Stromal cell of bone marrow (primary cell): ENCODE data around the gene MBOAT2.
A peak's percentile ranks its signal among the peaks of the same experiment; 100 is the strongest.
"Not testable (repeated sequence)": the region's sequence is repeated elsewhere in the genome, so short reads cannot be mapped to it uniquely, and the experiment has no call there.

Source experiments
- DNase-seq: peaks from one replicate; pipeline ENCODE4 v3.0.0-alpha.2; 2012; ENCODE audit warnings: low read depth

Gene MBOAT2

DNA sequence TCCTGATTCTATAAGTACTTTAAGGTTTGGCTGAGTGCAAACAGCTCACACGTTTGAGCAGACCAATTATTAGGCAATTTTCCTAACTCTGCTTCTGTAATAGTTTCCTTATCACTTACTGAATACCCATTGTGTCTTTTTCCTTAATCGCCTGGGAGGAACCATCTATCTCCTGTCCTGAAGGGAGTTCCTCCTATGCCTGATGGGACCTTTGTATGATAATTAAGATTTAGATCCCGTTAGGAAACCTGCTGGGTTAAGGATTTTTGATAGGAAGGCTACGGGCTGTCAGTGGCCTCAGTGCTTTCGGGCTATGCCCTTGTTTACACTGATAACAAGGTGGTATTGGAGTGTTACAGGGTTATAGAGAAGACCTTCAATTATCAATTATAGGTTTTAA lies 106.8 kb downstream of the MBOAT2 start:
- DNase-seq: not testable (repeated sequence)

DNA sequence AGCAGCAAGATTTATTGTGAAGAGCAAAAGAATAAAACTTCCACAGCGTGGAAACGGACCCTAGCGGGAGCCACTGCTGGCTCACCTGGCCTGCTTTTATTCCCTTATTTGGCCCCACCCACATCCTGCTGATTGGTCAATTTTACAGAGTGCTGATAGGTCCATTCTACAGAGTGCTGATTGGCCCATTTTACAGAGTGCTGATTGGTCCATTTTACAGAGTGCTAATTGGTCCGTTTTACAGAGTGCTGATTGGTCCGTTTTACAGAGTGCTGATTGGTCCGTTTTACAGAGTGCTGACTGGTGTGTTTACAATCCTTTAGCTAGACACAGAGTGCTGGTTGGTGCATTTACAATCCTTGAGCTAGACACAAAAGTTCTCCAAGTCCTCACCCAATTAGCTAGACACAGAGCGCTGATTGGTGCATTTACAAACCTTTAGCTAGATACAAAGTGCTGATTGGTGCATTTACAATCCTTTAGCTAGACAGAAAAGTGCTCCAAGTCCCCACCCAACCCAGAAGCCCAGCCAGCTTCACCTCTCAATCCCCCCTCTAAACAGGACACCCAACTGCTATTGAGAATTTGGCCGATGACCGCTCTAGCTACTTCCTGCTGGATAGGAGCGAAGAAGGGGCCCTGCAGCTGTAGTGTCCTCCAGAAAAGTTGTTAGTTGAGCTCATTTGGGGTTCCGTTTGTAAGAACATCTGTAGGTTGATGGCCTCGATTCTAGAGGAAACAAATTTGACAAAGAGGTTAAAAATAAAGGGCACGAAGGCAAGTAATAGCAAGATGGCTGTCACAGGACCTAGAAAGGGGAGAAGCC lies 108.2 kb downstream of the MBOAT2 start:
- not testable (repeated sequence) for DNase-seq

- DNase-seq: no peak
Observed at GRCh38 chr2:8893978-8894820, 109.3 kb downstream of the MBOAT2 start.

- no peak for DNase-seq
Observed at GRCh38 chr2:8893474-8893873, 110.0 kb downstream of the MBOAT2 start.

- DNase-seq: no peak
Observed at GRCh38 chr2:8892111-8892510, 111.4 kb downstream of the MBOAT2 start.

- DNase-seq: no peak
Observed at GRCh38 chr2:8889978-8890377, 113.5 kb downstream of the MBOAT2 start.

DNA sequence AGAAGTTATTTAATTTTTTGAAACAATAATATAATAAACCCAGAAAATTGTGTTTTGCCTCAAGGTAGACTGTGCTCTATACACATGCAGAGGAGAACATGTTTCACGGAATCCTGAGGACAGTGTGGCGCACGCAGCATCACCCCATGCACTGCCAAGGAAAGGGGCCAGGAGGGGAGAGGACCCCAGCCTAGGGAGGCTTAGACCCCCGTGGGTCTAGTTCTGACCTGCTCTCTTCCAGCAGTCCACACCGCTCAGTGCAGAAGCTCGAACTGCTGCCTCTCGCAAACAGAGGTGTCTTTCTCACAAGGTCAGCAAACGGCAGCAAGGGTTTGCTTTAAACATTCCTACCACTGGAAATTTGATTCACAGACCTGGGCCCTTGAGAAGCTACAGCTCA lies 114.5 kb downstream of the MBOAT2 start:
- DNase-seq: no peak

- DNase-seq: no peak
Observed at GRCh38 chr2:8886876-8887275, 116.6 kb downstream of the MBOAT2 start.

DNA sequence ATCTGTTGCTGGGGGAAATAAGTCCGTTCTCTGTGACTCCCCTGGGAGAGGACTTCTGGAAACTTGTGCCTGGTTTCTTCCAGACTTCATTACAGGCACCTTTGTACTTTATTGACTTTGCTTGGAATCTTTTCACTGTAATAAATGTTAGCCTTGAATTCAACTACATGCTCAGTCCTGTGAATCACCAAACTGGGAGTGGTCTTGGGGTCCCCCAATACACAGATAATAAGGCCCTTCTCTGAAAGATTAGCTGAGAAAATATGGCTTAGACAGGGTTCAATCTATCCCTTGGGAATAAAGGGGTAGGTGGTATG lies 117.3 kb downstream of the MBOAT2 start:
- no peak for DNase-seq

GRCh38 chr2:8885449-8886201 lies 117.9 kb downstream of the MBOAT2 start:
- no peak for DNase-seq

DNA sequence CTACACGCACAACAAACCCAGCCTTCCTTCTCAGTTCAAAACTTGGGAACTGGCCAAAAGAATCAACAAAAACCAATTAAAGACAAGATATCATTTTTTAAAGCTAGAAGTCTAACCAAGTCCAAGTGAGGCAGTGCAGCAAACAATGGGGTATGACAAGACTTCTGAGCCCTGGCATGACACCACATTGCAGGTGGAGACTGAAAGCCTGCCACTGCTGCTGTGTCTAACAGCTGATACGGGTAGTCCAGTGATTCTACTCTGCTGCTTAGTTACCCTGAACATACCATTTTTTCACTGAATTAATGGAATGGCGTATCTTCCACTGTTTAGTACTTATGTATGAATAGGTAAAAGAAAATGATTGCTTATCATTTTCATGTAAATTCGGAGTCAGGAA lies 118.7 kb downstream of the MBOAT2 start:
- no peak for DNase-seq

DNA sequence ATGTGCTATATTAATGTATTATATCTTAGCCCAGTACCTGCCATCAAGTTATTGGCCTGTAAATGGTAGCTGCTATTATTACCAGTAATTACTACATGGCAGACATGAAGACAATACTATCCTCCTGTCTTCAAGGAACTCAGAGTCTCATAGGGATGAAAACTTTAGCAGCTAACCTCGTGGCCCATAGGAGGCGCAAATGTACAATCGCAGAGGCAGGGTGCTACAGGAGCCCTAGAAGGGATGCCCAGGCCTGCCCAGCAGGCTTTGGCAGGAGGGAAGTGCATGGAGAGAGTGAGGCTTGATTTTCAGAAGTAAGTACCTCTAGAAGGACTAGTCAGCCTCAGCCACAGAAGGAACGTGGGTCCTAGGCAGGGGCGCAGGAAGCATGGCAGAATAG lies 121.4 kb downstream of the MBOAT2 start:
- DNase-seq: peak; percentile 10

- no peak for DNase-seq
Observed at GRCh38 chr2:8877894-8878293, 125.6 kb downstream of the MBOAT2 start.

DNA sequence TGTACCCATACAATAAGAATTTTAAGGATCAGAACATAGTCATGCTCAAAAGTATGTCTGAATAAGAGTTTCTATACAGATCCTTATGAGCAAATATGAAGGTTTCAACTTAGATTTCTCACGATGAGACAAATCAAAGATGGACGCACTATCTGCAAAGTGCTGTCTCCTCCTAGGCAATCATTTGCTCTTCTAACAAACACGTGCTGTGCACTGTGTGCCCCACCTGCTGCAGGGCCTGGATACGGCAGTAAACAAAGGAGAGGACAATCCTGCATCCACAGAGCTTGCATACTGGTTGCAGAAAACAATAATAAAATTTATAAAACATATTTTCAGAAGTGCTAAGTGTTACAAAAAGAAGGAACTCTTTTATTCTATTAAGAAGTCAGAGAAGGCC lies 126.2 kb downstream of the MBOAT2 start:
- DNase-seq: no peak

DNA sequence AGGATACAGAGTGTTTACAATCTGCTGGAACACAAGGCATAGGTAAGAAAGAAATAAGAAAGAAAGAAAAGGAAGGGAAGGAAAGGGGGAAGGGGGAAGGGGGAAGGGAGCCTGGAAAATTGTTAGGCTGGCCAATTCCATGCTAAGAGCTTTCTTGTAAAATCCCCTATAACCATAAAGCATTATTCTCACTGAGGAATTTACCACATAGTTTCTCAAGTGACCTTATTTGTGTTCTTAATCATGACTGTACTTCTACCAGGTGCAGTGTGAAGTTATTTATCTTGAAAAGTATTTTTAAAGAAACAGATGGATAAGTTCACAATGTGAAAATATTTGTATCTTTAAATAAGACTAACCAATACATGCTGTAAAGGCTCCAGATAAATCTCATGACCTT lies 126.9 kb downstream of the MBOAT2 start:
- no peak for DNase-seq

- DNase-seq: peak; percentile 48
Observed at GRCh38 chr2:8872821-8873432, 130.6 kb downstream of the MBOAT2 start.

DNA sequence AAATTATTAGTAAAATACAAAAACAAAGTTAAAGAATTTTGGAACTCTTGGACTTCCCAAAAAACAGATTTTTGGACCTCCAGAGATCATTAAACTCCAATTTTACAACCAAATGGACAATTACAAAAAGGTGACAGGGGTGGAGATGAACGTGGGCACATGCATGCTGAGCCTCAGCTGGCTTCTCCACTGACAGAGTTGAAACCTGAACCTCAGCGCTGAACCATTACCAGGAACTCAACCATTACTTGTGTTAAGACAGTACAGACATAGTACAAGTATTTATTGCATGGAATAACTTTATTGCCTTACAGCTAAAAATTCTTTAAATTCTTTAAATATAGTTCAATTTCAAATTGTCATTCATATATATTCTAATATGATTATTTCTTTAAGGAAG lies 133.0 kb downstream of the MBOAT2 start:
- DNase-seq: no peak

- DNase-seq: no peak
Observed at GRCh38 chr2:8867363-8867762, 136.1 kb downstream of the MBOAT2 start.

GRCh38 chr2:8863331-8863953 lies 140.0 kb downstream of the MBOAT2 start:
- no peak for DNase-seq

DNA sequence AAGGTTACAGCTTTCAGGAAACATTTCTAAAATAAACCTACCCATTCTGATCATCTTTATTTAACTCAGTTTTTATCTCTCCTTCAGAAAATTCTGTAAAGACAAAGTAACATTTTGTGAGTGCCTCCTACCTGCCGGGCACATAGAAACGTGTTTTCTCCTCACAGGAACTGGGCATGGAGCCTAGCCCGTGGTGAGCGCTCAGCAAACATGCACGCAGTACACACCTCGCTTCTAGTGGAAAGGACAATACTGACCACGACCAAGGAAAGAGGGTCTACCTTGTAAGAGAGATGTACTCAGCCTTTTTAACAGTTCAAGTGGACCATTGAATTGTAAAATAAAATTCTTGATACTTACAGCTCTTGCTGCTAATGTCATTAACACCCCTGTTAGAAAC lies 141.3 kb downstream of the MBOAT2 start:
- DNase-seq: no peak

DNA sequence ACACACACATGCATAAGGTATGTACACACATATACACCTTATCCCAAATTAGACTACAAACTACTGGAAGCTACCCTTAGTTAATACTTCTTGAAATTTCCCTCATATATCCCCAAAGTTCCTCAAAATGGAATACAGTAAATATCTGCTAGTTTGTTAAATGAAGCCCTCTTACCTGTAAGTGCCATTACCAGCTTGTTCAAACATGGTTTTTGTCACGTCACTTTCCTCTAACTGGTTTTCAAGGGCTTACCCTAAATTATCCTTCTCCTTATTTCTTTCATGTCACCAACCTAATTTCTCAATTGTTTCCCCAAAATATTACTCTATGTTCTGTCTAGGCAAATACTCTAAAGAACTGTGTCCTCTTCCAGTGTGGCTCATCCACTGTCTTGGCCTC lies 141.7 kb downstream of the MBOAT2 start:
- no peak for DNase-seq

DNA sequence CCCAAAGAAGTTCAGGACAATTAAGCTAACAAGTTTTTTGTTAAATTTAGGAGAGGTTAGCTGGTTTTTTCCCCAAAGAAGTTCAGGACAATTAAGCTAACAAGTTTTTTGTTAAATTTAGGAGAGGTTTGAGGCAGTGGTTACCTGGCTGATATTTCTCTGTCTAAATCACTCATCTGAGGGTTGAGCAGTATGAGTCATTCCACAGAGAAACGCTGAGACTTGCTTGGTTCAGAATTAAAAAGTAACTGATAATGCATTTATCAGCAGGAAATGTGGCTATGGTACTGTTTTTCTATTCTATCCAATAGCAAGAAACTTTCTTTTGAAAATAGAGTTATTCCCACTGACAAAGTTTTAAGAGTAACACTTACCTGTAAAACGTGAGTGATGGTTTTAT lies 143.2 kb downstream of the MBOAT2 start:
- no peak for DNase-seq
